GM21528 (cell line): ENCODE measurements around the gene RPUSD3.

Experiments
- ATAC-seq: cut with Tn5 transposase; IDR thresholded peaks from one replicate; pipeline ENCODE4 v1.9.1; 2021; ENCODE audit warnings: mild to moderate bottlenecking, moderate library complexity; ENCODE audit not compliant: unreplicated experiment, low FRiP score

RPUSD3 gene

DNA sequence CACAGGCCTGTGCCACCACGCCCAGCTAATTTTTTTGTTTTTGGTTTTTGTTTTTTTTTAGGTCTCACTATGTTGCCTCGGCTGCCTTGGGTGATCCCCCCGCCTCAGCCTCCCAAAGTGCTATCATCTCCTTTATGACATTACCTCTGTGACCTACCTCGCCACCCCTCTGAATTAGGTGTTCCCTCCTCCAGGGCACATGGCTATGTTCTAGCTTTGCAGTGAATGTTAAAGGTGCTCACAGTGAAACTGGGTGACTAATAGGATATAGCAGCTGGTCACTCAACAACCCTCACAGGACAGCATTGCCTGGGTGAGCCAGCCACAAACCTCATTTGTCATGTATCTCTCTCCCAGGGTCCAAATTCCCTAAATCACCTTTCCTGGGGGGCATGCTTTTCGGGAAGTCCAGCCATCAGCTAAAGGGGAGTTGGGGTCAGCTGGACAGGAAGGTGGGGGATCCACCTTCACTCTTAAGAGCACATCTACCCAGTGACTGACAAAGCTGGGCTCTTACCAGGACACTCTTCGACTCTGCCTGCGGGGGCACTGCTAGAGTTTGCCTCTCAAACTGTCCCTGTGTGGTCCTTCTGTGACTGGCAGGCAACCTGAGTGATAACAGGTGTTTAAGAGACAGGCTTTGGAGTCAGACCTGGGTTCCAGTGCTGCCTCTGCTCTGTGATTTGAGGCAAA, 35.3 kb downstream of the RPUSD3 start:
- peak; percentile 53 for ATAC-seq

DNA sequence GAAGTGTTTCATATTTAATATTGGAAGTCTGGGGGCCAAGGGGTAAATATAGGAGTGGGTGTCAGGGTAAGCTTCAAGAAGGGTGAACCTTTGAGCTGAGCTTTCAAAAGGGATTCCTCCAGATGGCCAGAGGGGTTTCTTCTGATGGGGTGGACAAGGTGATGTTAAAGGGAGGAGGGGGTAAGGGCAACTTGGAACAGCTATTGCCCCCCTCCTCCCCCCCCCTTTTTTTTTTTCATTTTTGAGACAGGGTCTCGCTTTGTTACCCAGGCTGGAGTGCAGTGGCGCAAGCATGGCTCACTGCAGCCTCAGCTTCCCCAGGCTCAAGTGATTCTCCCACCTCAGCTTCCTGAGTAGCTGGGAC, 35.8 kb downstream of the RPUSD3 start:
- ATAC-seq: no peak

DNA sequence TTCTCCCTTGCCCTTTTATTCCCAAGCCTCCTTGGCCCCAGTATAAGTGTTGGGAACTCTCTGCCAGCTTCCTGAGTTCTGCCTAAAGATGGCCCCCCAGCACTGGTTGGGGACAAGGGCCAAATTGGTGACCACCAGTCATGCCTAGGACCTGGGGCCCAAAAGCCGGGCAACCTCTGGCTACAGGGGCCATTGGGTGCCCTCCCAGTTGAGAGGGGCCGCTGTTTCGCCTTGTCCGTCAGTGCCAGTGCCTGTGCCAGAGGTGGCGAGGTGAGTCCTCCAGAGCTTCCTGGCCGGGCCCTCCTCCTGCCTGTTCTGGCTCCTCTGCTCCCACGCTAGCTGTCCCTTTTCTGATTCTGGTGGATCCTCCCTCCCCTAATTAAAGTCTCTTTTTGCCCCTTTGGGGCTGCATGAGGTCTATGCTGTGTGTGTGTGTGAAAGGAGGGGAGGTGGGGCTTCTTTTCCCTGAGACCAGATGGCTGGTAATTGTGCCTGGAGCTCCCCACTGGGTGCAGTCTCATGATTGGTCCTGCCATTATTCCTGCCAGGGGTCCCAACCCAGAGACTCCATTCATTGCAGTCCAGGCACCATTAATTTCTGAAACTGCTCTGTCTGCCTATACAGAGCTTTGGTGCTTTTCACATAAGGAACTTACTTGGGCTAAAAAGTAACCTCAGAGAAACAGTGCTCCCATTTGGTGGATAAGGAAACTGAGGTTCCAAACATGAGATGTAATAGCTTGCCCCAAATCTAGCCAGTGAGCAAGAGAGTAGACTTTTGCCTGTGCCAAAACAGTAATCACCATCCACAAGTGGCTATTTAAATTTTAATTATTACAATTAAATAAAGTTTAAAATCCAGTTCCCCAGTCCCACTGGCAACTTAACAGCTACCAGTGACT, 36.9 kb downstream of the RPUSD3 start:
- ATAC-seq: no peak

DNA sequence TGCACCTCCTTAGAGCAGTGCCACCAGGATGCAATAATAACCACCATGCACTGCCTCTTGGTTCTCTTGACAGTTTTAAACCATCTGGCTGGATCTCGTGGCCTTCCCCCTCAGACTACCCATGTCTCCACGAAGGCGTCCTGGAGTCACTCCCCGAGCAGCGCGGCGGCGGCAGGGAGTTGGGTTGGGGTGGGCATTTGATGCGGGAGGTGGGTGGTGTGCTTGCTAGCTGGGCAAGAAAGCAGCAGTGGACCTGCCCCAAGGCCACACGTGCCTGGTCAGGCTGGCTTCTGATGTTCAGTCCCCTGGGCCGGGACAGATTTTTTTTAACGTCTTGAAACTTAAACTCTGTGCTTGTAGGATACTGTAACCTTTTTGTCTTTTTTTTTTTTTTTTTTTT, 37.7 kb downstream of the RPUSD3 start:
- no peak for ATAC-seq

DNA sequence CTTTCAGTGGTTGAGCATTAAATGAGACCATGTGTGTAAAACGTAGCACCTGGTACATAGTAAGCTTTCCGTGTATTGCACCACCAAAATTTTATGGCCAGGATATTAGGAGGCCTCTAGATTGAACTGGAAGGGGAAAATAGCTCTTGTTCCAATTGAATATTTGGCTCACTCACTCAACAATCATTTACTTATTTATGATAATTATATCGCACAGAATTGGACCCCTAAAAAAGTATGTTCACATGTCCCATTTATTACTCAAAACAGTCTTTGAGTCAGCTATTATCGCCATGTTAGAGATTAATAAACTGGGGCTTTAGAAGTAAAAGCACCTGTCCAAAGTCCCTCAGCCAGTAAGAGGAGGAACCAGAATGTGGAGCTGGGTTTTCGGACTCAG, 38.8 kb downstream of the RPUSD3 start:
- no peak for ATAC-seq

DNA sequence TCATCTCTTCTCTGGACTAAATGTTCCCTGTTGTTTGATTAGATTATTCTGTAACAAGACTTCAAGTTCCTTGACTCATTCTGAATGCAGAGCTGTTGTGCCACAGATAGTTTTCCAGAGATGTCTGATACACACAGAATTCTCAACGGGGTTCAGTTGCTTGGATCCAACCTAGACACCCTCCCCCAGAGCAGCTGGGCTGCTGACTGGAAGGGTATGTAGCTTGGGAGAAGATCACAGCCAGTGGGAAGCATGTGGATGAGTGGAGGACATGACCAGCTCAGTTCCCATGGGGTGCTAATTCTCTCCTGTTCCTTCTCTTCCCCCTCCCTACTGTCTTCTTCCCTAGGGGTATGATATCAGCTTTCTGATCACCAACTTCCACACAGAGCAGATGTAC, 40.3 kb downstream of the RPUSD3 start:
- ATAC-seq: no peak

DNA sequence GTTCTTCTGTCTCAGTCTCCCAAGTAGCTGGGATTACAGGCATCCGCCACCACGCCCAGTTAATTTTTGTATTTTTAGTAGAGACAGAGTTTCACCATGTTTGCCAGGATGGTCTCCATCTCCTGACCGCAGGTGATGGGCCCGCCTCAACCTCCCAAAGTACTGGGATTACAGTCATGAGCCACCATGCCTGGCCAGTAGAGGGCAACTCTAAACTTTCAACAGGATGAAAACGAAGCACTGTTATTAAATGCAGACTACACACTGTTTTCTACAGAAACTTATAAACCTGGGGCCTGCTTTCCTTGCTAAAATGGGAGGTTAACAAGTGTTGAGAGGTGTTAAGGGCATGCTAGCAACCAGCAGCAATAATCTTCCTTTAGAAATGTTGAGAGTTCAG, 43.3 kb downstream of the RPUSD3 start:
- ATAC-seq: no peak

DNA sequence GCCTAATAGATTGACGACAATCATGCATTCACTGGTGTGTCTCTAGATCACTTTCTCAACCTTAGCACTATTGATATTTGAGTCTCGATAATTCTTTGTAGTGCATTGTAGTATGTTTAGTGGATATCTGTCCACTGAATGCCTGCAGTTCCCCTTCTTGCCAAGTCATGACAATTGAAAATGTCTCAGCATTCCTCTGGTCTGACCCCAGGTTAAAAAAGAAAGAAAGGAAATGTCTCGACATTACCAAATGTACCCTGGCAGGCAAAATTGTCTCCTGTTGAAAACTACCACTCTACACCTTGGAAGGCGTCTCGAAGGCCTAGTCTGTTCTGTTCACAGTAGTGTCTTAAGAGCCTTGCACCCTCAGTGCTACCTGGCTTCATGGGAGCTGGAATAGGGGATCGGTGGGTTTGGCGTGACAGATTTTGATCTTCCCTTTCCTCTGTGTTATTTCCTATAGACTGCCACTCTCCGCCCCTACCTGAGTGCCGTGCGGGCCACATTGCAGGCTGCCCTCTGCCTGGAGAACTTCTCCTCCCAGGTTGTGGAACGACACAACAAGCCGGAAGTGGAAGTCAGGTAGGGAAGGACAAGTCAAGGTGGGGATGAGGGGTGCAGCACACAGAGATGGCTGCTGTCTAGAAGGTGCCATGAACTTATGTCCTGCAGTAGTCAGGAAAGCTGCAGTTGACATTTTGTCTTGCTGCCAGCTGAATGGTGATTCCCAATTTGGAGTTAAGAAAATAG, 46.4 kb downstream of the RPUSD3 start:
- ATAC-seq: no peak

DNA sequence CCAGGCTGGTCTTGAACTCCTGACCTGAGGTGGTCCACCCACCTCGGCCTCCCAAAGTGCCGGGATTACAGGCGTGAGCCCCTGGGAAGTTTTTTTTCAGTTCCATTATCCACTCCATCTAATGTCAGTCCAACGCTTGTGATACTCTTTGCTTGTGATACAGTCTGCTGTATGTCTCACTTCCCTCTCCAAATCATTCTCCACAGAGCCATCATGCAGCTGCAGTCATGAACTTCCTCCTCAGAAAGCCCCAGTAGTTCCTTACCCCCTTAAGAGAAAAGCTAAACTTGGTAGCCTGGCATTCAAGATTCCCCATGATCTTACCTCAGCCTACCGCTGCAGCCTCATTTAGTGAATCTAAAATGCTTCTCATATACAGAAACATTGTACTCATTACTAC, 48.6 kb downstream of the RPUSD3 start:
- ATAC-seq: no peak

DNA sequence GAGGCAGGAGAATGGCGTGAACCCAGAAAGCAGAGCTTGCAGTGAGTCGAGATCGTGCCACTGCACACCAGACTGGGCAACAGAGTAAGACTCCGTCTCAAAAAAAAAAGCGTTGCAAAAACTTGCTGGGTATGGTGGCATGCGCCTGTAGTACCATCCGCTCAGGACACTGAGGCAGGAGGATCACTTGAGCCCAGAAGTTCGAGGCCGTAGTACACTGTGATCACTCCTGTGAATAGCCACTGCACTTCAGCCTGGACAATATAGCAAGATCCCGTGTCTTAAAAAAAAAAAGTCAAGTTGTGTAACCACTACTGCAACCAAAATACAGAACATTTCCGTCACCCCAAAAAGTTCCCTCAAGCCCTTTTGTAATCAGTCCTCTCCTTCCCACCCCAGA, 49.4 kb downstream of the RPUSD3 start:
- ATAC-seq: no peak

DNA sequence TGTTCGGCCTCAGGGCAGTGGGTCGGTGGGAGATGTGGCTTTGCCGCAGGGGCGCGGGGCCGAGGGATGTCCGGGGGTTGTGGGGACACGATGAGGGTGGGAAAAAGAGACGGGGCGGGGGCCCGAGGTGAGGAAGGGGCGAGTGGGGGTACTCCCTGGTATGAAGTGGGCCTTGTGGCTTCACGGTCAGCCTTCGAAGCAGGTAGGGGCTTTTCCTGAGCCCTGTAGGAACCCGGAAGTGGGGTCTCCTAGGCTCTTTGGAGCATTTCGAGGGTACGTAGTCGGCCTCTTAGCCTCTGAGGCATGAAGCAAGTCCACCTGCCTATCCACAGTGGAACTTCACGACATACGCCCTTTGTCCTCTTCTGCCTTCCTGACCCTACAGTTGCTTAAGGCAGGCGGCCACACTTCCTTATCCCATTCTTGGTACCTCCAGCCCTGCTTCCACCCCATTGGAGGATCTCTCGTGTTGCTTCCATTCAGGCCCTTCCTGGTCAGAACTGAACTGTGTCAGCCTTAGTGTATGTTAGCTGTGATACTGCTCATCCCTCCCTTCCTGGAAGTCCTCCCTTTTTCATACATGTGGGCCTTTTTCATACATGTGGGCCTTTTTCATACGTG, 50.5 kb downstream of the RPUSD3 start:
- peak; percentile 8 for ATAC-seq

DNA sequence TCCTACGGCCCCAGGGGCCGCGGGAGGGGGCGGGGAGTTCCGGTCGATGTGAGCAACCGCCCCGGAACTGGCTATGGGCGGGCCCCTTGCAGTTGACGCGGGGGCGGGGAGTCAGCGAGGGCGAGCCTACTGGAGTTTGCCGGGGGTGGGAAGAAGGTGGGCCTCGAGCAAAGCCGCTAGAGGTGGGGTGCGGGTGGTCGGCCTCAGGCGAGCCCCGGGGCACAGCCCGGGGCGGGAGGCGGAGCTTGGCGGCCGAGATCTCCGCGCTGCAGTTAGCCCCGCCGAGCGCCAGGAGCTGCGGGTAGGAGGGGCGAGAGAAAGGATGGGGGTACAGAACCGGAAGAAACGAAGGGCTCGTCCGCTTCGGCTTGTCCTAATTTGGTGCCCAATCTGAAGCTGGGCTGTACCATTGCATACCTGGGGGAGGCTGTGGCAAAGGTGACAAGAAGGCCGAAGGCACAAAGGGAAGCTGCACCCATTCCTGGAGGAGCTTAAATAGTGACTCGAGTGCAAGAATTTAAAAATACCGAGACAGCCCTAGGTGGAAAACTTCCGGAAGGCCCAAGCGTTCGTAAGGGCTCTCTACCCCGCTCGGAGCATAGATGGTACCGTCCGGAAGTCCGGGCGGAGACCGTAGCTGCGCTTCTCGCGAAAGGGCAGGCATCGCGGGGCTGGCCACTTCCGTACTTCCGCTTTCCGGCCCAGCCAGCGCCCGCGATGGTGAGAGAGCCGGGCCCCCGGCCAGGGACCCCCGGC, 51.2 kb downstream of the RPUSD3 start, which contains the start of the genes ARPC4 and TADA3:
Gene ARPC4 (plus strand): TSS at position 678 of the 756 bp plus-strand sequence. CDS start 40 bp downstream, at position 718.
Gene TADA3 (minus strand): TSS at position 69 of the 756 bp plus-strand sequence. CDS start 1,007 bp downstream, outside the sequence.
- ATAC-seq: peak; percentile 86

DNA sequence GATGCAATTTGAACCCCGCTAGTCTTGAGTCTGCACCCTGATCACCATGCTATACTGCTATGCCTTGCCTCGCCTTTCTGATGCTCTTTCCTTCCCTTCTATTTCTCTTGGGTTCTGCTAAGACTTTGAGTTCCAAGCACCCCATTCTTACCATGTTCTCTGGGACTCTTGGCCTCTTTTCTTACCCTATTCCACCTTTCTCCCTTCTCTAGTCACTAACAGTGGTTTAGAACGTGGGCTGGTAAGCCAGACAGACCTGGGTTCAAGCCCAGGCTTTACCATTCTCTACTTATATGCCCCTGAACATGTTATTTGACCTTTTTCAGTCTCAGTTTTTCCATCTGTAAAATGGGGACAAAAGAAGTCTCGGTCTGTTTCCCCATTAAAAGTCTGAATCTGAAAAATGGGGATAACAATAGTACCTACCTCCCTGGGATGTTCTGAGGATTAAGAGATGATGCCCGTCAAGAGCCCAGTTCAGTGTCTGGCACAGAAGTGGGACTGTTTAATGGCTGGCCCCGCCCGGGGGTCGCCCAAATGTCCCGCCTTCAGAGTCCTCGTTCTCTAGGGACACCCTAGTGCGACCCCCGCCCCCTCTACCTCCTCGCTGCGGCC, 51.9 kb downstream of the RPUSD3 start:
- no peak for ATAC-seq

DNA sequence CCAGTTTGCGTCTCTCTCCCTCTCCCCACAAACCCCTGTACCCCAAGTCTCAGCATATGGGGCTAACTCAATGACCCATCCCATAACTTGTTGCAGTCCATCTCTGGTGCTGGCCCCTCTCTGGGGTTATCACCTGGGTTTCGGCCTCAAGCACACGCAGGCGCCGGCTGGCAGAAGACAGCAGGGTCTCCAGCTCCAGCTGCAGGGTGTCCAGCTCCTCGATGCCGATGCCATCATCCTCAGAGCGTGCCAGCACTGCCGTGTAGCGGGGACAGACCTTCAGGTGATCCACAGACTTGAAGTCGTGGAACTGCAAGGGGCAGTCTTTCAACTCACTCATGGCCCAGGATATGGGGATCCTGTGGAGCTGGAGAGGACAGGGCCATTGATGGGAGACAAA, 52.7 kb downstream of the RPUSD3 start:
- ATAC-seq: no peak
